Fibroblast of the conjunctiva (primary cell): ENCODE measurements around the gene PRKCD.
A peak's percentile ranks its signal among the peaks of the same experiment; 100 is the strongest.

Experiments used
- DNase-seq: peaks from one replicate; pipeline ENCODE4 v3.0.0-alpha.2; 2010; ENCODE audit warnings: low read depth

PRKCD gene

DNA sequence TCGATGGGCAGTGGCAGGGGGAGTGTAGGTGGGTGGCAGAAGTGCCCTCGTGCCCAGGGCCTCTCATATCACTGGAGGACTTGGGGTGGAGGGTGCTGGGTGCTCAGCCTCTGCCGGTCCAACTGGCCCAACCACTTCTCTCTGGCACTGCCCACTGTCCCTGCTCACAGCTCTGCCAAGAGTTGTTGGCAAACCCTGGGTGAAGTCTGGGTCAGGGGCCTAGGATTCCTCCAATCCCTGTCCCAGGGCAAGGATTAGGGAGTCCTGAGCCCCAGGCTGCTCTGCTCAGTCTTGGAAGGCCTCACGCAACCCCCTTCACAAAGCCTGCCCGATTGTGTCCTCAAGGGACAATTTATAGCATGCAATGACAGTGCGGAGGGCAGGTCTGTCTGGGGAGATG, 5.2 kb upstream of the PRKCD start:
- no peak for DNase-seq

DNA sequence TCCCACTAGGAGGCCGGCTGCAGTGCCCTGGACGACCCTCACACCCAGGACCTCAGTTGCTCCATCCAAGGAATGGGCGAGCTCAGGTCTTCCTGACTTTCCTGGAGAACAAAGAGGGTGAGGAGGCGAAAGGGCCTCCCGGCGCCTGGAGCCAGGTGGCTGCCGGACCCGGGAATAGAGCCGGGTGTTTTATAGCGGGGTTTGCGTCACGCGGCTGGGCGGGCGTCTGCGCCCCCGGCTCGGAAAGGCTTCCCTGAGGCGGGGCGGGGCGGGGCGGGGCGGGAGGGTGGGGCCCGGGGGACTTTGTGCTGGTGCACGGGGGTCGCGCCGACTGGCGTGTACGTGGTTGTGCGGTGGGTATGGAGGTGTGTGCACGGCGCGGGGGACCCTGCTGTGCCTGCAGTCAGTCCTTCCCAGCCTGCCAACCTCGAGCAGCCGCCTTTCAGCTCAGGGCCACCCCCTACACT, 4.6 kb upstream of the PRKCD start:
- no peak for DNase-seq

DNA sequence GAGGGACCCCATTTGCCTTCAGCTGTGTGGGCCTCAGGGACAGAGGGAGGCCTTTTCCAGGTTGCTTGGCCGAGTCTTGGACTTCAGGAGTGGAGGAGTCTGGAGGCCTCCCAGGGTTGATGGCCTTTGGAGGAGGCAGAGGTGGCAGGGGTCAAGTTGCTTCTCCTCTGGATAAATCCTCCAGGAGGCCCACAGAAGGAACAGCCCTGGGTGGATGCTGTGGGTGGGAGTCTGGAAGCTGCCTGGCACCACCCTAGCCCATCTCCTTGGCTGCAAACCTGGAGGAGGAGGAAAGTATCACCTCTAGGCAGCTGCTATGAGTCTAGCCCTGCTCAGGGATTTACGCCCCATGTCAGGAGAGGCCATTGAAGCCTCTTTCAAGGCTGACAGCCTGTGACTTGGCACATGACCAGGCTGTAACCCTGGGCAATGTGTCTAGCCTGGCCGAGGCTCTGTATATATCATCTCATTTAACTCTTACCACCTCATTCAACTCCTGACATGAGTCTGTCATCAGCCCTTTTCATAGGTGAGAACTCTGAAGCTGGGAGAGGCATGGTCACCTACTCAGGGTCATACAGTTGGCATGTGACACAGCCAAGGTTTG, 2.9 kb upstream of the PRKCD start:
- DNase-seq = no peak

DNA sequence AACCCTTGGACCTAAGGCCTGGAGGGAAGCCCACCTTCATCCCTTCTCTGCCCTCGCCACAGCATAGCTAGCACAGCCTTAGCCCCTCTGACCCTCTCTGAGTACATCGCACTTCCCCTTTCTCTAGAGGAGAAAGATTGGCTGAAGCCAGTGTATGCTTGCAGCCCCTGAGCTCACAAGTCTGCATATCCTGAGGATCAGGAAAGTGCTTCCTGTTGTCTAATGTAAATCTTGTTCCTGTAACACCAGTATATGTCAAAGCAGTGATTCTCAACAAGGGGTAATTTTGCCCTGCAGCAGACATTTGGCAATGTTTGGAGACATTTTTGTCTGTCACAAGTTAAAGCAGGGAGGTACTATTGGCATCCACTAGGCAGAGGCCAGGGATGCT, 2.2 kb upstream of the PRKCD start:
- no peak for DNase-seq

DNA sequence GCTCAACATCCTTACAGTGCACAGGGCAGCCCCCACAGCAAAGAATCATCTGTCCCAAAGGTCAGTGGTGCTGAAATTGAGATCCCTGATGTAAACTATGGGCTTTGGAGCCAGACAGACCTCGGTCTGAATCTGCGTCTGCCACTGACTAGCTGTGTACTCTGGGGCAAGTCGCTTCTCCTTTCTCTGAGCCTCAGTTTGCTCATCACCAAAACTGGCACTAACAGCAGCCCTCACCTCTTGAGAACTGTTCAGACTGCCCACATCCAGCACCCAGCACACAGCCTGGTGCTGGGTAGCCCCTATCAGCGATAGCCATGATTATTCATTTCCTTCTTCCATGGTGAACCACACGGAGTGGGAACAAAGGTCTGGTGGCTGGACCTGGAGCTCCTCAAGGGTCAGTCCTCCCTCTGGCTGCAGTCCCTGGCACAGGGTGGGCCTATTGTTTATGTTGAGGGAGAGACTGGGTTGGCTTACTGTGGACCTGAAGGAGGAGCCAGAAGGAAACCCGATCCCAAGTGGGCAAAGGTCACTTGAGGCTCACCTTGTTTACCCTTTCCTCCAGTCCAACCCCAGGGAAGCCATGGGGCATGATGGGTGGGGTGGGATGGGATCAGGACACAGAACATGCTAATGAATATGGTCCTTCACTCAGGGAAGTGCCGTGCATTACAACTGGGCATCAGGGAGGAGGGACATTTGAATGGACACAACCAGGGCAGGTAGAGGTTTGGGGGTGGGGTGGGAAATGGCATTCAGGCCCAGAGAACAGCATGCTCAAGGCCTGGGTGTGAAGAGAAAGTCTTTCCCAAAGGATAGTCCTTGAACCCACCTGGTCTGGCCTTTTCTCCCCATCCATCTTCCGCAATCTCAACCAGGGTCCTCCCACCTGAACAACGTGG, 1.6 kb upstream of the PRKCD start:
- no peak for DNase-seq

DNA sequence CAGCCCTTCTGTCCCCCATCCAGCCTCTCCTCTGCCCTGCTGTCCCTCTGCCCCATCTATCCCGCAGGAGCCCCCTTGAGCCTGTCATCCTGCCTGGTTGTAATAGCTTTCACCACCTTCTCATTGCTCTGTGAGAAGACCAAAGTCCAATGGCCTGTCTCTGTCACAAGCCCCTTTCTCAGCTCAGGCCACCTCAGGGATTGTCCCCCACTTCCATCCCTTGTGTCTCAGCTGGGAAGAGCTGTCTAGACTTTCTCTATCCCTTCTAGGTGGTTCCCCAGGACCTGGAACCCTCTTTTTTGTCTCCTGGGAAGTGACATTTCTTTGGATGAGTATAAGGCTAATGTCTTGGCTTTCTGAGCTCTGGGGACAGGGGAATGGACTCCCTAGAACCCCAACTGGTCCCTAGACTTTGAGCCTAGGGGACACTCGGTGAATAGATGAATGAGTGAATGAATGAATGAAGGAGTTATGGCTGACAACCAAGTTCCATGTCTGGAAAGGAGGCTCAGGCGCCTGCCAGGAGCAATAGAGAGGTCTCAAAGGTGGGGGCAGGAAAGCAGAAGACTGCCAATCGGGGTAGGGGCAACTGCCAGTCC, 849 bp upstream of the PRKCD start:
- DNase-seq = no peak

DNA sequence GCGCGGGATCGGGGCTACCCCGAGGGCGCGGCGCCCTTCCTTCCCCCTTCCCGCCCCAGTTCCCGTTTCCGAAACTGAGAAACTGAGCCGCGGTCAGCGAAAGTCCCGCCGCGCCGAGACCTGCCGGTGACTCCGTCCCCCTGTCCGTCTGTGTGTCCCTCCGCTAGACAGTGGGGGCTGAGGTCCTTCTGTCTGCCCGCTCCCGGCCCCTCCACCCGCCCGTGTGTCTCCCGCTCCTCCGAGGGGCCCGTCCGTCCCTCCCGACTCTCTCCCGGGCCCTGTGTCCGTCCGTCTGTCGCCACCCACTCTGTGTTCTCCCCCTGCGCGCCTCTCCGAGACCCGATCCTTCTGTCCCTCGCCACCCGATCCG, 426 bp downstream of the PRKCD start:
- no peak for DNase-seq

DNA sequence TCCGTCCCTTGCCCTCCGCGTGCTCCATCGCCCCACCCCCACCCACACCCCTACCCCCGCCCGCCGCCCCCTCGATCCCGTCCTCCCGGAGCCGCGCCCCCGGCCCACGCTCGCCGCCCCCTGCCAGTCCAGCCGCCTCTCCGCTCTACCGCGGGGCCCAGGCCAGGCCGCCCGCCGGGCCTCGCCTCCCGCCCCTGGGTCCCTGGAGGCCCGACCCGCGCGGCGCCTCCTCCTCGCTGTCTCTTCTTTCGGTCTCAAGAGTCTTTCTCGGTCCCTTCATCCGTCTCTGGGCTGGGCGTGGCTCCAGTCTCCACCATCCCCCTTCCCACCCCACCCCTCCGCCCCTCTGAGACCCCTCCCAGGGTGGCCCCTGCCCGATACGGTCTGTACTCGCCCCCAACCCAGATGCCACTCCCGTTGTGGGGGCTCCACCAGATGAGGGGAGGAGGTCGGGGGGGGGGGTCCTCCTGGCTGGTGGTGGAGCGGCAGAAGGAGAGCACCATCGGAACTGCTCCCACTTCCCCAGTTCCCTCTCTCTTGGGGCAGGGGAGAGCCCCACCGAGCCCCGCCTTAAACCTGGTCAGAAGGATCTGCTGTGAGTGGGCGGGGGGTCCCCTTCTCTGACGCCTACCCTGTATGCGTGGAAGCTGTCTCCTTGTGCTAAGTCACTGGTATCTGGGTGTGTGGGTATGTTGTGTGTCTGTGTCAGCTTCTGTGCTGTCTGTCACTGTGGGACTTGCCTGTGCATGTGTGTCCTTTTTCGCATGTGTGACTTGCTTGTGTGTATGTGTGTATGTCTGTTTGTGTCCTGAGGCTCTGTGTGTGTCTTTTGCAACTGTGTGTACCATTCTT, 1.0 kb downstream of the PRKCD start:
- no peak for DNase-seq

DNA sequence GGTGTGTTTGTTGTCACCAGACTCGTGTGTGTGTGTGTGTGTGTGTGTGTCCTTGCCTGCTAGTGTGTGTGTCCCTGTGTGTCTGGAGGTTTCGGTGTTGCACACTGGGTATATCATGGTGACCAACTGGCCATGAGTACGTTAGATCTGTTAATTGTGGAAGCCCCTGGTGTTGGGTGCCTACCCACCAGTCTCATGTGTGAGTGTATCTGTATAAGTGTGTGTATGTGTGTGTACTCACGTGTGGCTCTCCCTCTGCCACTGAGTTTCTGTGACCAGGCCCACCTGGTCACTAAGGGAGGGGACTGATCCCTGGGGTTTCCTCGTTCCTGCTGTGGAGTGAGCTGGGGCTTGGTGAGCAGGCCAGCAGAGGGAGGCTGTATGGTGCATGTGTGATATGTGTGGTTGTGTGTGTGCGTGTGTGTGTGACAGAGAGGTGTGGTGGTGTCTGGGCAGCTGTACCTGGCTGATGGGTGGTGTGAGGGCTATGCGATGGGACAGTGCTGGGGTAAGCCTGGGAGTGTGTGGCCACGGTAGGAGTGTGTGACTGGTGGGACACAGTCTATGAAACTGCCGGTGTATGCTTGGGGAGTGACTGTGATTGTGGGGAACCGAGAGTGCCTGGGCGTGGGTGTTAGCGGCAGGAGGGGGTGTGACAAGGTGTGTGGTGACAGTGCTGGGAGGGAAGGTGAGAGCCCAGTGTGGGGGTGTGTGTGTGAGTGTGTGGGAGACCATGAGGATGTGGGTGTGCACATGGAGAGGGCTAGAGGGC, 1.8 kb downstream of the PRKCD start:
- DNase-seq = no peak

DNA sequence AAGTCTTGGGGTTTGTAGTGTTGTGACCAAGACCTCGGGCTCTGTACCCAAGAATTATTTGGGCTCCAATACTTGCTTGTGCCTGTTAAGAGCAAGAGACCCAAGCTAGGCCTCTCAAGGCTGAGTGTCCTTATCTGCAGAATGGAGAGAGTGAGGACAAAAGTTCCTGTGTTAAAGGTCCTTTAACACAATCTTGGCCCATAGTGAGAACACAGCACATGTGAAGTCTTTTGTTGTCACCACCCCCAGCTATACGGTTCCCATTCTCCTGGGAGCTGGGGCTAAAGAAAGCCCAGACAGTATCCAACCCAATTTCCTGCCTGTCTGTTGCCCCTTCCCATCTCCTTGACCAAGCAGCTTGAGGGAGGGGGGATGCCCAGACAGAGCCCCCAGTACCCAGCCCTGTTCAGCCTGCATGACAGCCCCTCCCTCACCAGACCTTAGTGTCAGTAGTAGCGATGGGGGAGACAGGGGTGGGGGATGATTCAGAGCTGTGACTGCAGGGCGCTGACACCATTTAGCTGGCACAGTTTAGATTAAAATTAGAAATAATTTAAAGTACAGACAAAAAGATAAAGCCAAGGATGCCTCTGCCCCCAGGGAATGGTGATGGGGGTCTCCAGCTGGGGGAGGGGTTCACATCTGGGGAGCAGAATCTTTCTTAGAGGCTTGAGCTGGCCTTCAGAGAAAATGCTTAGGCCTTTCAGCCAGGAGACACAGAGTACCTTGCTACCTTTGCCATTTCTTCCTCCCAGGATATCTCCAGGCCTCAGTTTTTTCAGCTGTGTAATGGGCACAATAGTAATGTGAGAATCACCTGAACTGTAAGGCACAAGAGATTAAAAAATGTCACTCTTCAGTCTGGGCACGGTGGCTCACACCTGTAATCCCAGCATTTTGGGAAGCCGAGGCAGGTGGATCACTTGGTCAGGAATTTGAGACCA, 2.7 kb downstream of the PRKCD start:
- DNase-seq = no peak

DNA sequence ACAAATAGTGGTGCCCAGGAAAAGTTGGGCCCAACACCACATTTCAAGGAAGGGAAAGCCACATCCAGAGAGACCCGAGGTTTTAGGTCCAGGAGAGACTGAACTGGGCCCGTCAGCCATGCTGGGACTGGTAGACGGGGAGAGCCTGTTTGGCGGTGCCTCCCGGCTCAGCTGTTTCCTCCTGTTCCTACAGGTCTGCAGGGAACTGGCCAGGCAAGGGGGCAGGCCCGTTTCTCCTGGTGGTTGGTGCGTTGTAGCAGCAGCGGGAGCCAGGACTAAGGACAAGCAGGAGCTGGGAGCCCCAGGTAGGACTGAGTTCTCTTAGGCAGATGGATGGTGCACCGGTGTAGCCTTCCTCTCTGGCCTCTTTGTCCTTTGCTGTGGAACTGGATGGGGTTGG, 3.9 kb downstream of the PRKCD start:
- DNase-seq = no peak

DNA sequence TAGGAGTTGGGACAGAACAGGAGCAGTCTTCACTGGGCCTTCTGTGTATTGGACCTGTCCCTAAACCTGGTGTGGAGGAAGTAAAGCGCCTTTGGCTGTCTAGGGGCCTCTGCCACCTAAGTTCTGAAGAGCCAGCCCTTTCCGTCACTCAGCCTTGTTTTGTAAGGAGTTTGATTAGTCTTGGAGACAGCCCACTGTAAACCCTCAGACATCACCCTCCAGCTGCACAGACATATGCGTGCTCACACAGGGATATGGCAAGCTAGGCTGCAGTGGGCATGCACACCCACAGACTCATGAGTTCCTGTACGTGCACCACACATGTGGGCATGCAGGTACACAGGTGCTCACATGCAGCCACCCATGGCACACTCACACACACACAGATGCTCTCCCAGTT, 5.2 kb downstream of the PRKCD start:
- no peak for DNase-seq

DNA sequence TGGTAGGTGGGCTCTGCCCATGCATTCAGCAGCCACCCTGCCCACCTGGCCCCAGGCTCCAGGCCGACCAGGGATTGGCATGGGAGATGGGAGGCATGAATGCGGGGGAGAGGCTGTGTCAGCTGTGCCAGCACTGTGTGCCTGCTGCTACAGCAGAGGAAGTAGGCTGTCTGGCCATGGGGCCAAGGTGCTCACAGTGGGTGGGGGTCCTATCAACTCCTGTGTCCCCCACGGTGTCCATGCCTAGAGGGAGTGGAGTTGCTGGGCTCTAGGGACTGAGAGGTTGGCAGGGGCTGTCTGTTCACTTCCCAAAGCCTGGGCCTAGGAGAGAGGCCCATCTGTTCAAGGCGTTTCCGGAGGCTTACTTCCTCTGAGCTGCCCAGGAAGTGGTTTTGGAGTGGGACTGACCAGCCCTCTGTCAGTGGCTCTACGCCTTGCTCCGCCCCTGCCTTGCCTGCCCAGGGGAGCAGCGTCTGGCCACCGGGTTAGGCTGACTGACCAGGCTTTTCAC, 5.8 kb downstream of the PRKCD start:
- DNase-seq = peak; percentile 8

DNA sequence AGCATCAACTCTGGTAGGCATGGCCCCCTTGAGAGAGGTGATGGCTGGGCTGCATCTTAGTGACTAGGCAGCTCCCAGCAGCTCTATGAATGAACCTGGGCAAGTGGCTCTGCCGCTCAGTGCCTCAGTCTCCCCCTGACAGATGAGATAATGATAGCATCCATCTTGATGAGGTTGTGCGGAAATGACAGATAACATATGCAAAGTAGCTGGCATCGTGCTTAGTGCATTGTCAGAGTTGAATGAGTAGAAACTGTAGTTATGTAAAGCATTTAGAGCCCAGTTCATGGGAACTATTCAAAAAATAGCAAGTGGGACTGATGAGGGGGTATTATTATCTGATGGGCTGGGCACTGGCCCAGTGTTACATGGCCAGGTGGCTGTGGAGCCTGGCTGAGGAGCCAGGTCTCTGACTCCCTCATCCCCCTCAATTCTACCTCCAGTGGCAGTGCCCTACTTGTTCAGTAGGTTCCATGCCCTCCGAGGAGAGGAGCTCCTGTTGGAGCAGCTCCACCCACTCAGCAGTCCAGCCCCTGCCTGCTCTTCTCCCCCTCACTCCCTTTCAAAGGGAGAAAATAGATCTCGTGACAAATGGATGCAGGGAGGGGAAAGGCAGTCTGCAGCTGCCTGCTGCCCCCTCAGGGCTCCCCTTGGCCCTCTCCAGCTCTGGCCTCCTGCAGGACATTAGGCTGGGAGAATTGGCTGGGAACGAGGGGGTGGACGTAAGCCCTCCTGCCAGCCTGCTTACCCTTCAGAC, 6.6 kb downstream of the PRKCD start:
- no peak for DNase-seq

DNA sequence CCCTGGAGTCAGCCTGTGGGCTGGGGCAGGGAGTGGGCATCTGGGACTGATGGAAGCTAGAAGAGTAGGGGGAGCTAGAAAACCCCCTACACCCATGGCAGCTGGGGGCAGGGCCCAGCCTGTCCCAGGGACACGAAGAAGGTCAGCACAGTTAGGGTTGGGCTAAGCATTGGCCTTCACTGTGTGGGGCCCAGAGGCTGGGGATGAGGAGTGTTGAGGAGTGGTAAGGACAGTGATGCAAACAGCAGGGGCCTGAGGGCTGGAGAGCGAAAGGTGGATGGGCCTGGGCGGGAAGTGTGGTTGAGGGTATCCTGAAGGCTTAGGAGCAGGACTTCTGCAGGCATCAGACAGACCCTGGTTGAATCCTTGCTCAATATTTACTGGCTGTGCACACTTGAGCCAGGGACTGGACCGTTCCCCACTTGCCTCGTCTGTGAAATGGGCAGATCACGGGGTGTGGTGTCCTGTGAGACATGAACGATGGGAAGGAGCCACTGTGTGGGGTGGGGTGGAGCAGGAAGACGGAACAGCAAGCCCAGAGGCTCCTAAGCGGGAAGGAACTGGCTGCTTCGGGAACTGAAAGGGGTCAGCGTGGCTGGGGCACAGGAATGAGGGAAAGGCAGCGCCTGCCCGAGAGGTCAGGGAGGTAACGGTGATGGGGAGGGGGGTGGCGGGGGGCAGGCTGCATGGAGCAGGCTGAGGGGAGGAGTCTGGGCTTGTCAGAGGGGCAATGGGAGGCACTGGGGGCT, 7.3 kb downstream of the PRKCD start:
- DNase-seq = no peak

DNA sequence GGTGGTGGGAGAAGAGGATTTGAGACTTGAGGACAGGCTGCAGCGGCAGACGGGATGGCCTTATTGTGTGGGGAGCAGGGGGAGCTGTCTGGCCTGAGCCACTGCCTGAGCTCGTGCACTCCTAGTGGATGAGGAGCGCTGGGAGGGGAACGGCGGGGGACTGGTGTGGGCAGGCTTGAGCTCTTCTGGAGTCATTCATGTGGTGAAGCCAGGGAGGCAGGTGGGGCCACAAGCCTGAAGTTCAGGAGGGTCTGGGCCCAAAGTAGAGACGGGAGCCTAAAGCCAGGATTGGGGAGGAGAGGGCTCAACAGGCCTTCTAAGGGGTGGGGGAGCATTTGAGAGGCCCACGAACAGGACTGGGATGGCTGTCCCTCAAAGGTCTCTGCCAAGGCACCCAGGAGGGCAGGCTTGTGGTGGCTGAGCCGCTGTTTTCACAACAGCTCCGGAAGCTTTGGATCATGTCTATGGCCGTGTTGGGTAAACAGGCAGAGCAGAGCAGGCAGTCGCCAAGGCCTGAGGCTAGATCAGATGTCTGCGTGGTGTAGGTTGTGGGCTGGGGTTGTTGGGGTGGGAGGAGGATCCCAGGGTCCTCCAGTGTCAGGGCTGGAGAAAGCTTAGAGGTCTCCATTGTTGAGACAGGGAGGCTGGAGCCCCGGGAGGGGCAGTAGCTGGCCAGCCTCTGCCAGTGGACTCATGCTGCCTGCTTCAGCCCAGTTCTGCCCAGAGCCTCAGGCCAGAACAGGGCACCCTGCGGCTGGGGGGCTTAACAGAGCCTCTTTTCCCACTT, 8.2 kb downstream of the PRKCD start:
- no peak for DNase-seq

DNA sequence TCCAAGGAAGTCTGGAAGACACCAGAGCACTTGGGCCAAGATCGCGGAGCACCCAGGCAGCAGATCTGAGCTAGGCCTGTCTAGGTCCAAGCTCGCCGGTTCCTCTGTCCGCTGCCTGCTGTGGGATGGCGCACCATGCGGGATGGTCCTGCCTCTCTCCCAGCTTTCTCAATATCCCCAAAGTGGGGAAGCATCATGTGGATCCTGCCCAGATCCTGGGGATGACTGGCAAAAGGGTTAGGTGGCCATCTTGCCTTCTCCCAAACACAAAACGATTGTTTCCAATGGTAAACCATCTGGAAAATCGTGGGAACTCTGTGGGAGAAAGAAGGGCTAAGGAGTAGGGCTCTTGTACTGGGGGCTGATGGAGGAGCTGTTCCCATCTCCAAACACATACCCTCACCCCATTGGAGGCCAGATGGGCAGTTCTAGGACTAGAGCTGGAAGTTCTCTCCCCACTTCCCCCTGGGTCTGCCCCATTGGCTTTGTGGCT, 8.9 kb downstream of the PRKCD start:
- no peak for DNase-seq
